SH-SY5Y (cell line): Measurements from ENCODE around the gene CHRND.

Source experiments
- GATA2 ChIP-seq: IDR thresholded peaks from 2 replicates; pipeline ENCODE4 v1.6.1; 2011; ENCODE audit warnings: mild to moderate bottlenecking, low read depth, low read length
- GATA3 ChIP-seq: IDR thresholded peaks from 2 replicates; pipeline ENCODE4 v1.6.1; 2011; ENCODE audit warnings: low read depth, mild to moderate bottlenecking, low read length, moderate library complexity

- TF ChIP-seq GATA3: no peak
- TF ChIP-seq GATA2: no peak
These were observed 3.1 kb upstream of the CHRND start for GRCh38 chr2:232522623-232523401.
